OCI-LY3 (cell line): ENCODE data around the gene PSEN1.

Experiments used
- CTCF ChIP-seq: fragments of 200-600, 300-600 bp; sonication (generic); IDR thresholded peaks from 2 replicates; pipeline ENCODE4 v1.5.1; 2014; ENCODE audit warnings: antibody characterized with exemption, low read length, low read depth
- EZH2phosphoT487 ChIP-seq: fragments of 200-600 bp; shearing (Covaris generic); IDR thresholded peaks from 2 replicates; pipeline ENCODE4 v1.6.1; 2018; ENCODE audit warnings: antibody characterized with exemption, mixed run types, low read depth

GRCh38 chr14:73258076-73258475 is 121.8 kb downstream of the PSEN1 start:
- TF ChIP-seq EZH2phosphoT487 (no peak), CTCF (no peak)
